Measurements from ENCODE around the gene SLC23A3.

The SLC23A3 gene

DNA sequence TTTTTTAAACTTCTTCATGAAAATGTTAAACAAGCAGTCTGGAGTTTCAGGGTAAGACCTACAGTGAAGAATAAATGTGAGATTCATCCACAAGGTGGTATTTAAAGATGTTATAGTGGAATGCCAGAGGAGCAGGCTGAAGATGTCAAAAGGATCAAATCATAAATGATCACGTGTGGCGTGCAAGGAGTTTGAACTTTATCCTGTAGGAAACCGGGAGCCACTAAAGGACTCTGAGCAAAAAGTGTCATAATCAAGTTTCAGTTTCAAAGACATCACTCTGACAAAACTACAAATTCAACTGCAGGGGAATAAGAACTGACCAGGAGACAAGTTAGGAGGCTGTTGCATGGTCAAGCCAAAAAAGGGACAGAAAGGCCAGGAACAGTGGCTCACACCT, 29.1 kb downstream of the SLC23A3 start:
- no peak for DNase-seq

DNA sequence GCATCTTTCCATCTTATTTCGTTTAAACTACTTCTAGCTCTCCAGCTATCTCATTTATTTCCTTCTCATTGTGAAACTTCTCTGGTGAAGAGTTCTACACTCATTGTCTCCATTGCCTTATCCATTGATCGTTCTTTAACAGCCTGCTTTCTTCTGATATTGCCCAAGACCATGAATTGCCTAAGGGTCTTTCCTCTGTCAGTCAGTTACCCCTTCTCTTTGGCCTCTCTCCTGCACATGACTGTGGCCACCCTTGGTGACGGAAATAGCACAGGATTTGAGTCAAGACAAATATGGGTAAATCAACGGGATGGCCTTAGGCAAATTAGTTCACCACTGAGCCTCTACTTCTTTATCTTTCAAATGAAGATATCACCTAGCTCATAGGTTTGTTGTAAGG, 35.9 kb downstream of the SLC23A3 start:
- no peak for DNase-seq

DNA sequence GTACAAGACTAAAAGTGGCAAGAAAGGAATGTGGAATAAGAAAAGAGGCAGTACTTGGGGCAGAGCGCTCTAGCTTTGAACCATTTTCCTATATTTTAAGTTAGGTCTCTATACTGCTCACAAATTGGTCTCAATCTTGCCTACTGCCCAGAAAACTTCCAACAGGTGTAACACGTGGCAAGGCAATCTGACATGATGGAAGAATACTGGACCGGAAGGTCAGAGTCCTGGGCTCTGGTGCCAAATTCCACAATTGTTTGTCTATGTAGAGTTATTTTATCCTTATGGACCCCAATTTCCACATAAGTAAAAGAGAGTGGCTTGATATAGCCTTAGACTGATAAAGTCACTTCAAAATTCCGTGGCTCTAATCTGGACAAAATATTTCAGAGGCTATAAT, 38.1 kb downstream of the SLC23A3 start:
- no peak for DNase-seq

DNA sequence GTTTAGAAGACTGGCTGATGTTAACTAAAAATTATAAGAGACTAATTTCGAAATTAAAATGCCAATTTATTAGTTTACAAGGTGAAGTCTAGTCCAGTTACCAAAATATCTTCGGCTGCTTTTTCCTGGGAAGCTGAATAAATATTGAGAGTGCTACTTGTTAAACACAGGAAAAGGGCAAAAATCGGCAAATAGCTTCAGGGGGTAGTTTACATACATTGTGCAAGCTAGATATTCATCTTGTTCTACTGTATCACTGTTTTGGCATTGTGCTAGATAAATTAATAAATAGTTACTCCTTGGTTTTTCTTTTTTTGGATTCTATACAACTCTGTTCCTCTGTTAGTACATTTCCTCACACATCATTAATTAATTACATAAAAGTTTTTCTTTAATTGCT, 38.5 kb downstream of the SLC23A3 start:
- no peak for DNase-seq

DNA sequence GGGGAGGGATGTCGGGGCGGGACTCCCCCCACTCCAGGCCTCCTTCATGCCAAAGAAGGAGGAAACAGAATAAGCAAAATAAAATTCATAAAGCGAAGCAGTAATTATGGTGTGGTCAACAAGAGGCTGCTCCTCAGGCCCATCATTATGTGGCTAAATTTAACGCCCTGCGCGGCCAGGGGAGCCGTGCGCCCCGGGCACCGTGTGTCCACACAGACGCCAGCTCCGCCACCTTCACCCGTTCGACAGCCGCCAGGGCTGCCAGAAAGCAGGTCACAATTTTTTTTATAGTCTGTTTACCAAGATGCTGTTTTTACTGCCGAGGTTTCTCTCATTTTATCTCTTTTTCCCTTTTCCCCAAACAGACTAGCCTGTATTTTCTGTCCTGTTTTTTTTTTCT, 40.2 kb downstream of the SLC23A3 start:
- no peak for DNase-seq

DNA sequence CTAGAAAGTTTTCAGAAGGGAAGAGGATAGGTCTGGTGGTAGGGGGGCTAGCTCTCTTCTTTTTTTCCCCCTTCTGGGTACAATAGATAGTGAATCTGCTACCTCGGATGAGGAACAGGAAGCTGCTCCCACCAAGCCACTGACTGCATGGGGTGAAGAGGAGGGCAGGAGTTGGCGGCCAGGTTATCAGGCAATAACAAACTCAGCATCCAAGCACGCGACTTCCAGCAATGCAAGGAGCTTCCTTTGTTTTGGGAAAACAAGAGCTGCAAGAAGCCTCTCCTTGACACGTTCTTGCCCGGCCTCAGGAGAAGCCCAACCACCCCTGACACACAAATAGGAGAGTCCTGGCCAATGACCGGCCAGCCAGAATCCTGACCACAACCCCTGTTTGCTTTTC, 41.4 kb downstream of the SLC23A3 start:
- DNase-seq: no peak

DNA sequence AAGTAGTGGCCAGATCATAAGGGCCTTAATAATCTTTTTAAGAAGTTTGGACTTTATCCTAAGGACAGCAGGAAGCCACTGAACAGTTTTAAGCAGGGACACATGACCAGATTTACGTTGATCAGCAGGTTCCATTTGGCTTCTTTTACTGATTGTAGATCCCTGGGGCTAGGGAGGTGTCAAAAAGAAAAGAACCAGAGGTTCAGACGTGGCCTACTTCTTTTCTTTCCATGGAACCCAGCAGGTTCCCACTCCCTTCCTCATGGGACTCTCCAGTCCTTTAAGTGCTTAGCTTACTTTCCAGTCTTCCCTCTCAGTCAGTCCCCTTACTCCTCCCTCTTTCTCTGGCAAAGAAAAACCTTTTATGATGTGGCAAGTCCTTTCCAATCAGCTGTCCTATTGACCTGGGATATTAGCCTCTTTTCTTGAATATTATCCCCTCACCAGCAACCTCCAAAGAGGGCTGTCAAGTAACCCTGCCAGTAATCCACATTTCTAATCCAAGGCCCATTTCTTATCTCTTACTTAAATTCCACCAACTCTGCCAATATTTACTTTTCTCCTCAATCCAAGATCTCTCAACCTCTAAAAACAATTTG, 42.7 kb downstream of the SLC23A3 start:
- DNase-seq: no peak

DNA sequence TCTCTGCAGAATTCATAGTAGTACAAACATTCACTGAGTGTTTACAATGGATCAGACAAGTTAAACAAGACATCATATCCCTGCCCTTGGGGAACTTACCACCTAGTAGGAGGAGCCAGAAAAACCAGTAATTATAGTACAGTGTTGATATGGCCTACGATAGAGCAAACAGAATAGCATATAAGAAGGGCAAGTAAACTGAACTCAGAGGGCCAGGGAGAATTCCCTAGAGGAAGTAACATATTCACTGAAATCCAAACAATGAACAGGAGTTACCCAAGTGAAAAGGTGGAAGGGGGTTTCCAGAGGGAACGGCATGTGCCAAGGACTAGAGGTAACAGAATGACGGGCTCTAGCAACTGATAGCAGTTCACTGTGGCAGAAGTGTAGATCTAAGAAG, 43.3 kb downstream of the SLC23A3 start:
- no peak for DNase-seq

DNA sequence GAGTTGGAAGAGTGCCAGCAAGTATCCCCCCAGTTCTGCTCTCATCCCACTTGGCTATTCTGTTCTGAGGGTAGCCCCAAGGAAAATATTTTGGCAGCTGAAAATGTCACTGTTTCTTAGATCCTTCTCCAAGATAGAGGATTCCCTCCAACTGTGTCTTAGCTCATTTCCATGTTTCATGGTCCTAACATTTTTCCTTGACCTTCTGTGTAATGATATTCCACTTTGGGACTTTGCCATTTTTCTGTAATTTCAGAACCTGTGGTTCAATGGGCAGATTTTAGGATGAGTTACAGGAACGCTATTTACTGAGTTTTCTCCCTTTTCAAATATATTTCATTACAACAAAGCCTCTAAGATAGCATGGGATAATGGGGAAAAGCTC, 44.0 kb downstream of the SLC23A3 start:
- no peak for DNase-seq

DNA sequence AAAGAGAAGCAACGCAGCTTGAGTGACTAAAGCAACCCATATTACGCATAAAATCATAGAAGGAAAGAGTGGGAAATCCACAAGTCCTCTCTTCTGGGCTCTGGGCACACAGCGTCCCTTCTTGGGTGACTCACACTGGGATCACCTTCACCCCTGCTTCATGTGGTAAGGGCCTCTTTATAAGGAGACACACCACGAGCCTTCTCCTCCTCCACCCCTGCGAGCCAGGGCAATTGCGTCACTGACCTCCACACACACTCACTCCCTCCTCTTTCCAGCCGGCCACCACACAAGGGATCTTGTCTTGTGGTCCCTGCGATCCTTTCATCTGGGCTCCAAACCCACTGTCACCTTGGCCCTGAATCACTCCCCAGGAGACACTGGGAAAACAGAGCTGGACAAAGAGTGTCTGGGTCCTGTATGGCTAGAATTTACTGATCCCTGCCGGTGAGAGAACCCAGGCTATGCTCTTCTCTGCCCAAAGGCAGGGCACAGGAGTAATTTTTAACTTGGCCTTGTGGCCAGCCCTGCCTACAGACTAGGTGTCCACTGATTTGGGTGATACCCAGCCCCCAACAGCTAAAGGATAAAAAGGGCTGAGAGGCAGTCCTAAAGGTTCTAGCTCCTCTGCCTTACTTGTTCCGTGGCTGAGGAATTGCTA, 44.5 kb downstream of the SLC23A3 start:
- no peak for DNase-seq

DNA sequence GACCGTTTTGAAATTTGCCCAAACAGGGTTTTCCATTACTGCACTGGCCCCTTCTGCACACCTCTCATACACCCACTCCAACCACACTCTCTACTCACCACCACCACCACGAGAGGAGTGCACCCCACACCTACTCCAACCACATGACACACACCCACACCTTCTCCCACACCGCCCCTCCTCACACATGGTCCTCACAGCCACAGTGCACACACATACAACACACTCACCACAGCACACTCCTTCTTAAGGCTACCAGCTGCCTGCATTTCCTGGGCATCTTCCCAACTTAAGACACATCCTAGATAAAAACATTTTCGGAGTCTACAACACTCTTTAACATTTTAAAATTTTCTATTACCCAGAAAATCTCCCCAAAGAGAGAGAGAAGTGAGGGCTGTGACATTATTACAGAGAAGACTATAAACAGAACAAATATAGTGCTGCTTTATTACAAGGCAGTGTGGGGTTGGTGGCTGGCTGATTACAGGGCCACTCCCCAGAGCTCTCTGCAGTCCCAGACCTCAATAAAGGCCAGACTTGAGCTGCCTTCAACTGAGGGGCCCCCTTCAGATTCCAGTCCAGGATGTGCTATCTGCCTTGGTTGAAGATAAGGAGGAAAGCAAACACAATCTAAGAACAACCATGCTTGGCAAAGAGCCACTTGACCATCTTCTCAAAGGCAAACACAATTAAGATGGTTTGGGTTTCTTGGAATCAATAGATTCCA, 45.3 kb downstream of the SLC23A3 start:
- DNase-seq: no peak

DNA sequence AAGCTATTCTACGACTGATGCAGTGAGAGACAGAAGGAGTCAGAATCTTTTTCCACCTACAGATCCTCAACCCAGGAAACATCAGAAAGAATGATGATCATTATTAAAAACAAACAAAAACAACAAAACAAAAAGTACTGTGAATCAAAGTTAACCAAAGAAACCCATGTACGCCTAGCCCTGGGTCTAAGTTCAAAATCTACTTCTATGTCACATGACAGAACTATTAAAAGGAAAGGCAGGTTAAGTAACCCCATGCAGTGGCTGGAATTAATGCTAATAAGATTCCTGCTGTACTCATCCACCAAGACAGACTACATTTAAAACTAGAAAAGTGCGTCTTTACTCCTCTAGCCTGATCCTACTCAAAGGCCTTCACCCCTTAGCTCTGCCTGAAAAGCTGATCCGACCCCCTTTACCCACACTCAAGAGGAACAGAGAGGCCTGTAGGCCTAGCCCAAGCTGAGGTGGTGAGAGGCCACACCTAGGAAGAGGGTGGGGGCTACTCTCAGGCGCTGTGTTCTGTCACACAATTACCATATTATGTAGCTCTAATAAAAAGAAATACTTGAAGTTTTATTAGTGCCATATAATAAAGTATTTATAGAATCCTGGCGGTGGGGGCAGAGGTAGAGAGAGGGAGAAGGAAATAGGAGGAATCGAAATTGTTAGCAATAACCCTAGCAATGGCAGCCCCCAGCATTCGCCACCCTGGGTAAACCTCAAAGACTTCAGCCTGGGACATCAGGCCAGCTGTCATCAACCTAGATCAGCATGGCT, 46.3 kb downstream of the SLC23A3 start:
- no peak for DNase-seq

DNA sequence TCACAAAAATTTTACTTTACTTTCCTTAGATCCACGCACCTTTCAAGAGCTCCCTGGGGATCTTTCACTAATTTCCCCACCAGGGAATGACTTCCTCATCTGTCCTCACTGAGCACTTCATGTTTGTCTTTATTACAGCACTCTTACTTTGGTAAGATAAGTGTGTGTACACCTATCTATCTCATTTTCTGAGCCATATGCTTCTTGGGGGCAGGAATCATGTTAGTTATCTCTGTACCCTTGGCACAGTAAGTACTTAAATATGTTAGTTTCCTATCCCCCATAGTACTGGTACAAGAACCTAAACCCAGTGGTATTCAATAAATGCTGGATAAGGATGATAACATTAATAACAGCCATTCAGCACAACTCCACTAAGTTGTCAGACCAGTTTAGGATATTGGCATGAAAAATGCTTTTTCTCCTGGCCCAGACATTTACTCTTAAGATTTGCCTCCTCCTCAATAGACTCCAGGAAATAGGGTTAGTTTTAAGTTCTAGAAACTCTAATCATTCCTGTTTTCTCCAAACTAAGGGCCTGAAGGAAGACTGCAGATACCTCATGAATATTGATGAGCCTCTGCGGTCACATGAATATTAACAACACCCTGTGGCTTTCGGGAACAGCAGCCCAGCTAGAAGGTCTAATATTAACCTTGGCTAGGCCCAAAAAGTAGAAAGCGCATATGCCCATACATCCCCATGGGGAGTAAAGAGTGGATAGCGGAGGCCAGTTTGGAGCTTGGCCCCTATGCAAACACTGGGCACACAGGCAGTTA, 47.4 kb downstream of the SLC23A3 start:
- DNase-seq: no peak

DNA sequence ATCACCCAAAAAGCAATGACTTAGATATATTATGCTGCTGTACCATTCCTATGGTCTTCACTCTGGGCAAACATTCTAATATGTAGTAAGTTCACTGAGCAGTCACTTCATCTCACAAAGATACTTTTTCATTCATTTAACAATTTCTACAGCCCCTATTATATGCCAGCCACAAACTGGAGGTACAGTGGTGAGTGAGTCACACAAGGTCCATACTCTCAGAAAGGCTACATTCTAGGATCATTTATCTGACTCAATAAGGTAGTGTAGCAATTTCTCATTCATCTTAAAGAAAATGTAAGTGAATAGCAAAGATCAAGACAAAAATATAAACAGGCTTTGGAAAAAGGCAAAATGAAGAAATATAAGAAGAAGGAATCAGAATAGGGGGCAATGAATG, 49.7 kb downstream of the SLC23A3 start:
- no peak for DNase-seq

DNA sequence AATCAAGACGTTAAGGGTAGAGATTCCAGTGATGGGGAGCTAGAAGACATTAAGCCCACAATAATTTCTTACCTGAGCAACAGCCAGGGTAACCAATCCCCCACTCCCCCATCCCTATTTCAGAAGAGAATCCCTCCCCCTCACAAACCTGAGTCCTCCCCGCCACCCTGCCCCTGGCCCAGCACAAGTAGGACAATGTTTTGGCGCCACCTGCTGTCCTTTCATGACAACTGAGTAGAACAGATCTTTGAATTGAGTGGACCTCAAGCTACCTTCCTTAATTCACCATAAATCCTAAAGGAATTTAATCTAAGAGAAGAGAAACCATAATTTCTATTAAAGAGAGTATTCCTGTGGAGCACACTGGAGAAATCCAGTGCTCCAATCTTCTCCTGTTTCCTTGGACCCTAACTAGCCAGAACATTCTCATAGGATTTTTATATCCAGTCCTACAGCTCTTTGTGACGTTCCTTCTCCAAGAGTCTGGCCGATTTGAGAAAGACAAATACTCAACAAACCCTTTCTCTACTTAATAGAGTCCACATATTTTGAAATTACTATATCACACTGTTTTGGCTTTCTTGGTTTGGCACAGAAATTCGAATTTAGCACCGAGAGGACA, 50.3 kb downstream of the SLC23A3 start:
- DNase-seq: peak; percentile 1 to 42 (median 28)

DNA sequence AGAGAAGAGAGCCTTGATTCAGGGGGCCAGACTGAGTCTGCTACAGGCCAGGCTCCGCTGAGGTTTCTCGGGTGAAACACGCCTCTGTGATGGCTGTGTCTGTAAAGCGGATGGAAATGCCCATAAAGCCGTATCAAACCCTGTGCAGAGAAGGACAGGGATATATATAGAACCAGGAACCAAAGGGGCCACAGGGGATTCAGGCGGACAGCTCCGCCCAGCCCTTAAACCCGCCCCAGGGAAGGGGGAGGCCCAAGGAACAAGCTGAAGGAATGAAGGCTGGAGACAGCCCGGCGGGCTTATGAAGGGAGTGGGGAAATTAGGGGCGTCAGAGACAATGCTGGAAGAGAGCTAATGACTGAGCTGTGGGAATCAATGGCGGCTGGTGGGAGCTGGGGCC, 51.3 kb downstream of the SLC23A3 start:
- DNase-seq: no peak

DNA sequence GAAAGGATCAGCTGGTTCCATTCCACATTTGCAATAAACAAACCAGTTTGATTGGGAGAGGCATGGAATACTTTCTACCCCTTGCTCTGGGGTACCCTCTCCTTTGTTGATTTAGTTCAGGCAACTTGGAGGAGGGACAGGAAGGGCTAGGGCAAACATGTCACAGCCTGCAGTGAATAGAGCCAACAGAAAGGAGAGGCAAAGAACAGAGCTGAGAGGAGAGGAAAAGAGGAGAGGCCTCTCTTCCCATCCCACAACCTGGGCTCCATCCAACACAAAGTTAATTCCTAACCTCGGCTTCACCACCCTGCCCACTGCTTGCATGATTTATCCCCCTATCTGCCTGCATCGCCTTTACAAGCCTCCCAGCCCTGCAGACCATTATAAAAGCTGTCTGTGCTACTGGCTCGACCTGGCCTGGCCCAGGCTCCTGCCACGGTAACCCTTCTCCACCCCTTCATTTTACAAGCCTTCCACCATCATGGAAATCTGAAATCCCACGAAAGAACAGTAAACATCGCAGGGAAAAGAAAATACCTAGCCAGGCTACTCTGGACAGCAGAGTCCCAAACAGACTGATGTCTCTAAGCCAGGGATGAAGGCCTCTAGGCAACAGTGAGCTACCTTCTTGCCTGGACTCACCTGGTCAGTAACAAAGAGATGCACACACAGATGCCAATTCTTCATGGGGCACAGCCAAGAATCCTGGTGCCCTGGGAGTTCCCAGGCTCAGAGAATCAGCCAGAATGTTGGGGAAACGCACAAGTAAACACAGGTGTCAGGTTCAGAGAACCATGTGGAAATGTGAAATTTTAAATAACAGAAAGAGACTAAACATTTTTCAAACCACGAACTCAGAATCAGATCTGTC, 52.8 kb downstream of the SLC23A3 start:
- no peak for DNase-seq

DNA sequence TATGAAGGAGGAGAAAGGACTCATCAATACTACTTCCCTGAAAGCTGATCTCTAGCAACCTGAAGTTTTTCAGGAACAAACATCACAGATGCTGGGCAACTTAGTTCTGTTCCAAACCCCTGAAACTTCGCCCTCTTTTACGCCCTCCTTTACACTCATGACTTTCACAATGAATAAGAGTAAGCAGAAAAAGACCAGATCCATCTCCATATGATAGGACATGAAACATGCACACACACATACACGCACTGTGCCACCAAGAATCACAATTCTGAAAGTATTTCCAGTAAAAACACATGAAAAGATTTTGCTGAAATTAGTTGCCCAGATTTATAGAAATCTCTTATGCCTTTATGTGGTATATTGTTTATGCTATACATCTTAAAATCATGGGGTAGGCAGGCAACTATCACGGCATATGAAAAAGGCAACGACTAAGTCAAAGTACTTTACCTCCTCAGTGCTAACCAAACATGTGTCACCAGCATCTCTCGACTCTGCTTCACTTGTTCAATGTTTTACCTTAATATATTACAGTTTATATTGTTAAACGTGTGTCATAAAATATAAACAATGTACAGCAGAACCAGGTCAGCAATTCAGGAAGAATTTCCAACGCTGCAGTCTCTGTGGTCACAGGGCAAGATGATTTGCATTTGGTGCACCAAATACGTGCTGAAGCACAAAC, 57.0 kb downstream of the SLC23A3 start:
- DNase-seq: no peak

DNA sequence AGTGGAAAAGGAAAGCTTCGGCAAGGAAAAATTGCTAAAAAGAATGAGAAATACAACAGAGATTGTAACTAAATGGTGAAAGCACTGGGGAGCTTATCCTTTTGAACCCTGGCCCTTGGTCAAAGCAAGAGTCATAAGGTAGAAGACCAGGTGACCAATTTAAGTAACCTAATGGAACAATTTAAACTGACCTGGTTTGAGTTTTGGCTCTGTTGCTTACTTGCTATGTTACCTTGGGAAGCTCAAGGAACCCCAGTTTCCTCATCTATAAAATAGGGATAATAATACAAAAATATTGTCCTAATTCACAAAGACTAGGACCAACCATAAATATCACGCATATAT, 57.8 kb downstream of the SLC23A3 start:
- no peak for DNase-seq

All from stimulated activated naive CD4-positive, alpha-beta T cell (primary cell).